Myocyte (in vitro differentiated cells): ENCODE results near the gene EIF4G3. TPM values are rescaled to one million over a fixed set of nuclear protein-coding genes. Genes with fewer than 3 reads are reported as not detected.
"Not testable (repeated sequence)": the region's sequence is repeated elsewhere in the genome, so short reads cannot be mapped to it uniquely, and the experiment has no call there.

Experiments used
- DNase-seq: peaks from one replicate; pipeline ENCODE4 v3.0.0-alpha.2; 2012; ENCODE audit warnings: low read depth
- total RNA-seq: library from RNA; depleted of rRNA; stranded (reverse); fragments of >200 nt; gene quantifications from 2 replicates; pipeline ENCODE4 v1.2.3, GENCODE V29; 2014

Gene EIF4G3
- total RNA-seq, 1 donor from 2014 or later: 65.5 TPM

DNA sequence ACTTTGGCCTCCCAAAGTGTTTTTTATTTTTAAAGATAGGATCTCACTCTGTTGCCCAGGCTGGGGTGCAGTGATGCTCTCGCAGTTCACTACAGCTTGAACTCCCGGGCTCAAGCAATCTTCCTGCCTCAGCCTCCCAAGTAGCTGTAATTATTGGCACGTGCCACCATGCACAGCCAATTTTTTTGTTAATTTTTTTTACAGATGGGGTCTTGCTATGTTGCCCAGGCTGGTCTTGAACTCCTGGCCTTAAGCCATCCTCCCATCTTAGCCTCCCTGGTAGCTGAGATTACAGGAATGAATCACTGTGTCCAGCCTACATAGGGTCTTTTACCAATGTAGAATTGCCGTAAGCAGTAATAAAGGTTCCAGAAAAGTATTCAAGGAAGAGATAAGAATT, 340.5 kb downstream of the EIF4G3 start:
- DNase-seq: no peak

GRCh38 chr1:20834780-20835179, 341.9 kb downstream of the EIF4G3 start:
- DNase-seq: no peak

DNA sequence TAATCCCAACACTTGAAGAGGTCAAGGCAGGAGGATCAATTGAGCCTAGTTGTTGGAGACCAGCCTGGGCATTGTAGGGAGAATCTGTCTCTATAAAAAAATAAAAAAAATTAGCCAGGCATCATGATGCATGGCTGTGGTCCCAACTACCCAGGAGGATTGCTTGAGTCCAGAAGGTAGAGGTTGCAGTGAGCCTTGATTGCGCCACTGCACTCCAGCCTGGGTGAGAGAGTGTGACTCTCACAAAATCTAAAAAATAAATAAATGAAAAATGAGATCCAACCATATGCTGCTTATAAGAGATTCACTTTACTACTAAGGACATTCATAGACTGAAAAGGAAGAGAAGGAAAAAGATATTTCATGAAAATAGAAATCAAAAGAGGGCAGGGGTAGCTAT, 342.5 kb downstream of the EIF4G3 start:
- DNase-seq: no peak

- peak; percentile 47 for DNase-seq
These were observed 346.3 kb downstream of the EIF4G3 start for GRCh38 chr1:20830378-20830777.

DNA sequence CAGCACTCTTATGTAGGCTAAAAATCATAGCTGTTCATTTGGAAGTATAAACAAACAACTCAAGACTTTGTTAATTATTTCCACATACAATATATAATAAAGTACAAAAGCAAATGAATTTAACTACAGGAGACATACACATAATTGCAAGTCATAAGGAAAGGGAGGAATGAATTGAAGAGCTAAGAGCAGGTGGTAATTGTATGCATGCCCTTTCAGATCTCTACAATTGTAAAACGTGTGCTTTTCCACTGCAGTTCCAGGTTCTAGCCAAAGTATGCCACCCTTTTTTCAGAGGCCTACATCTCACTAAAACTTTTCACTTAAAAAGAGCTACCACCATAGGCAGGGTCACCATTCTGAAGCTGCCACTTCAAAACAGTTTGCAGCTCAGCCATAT, 346.8 kb downstream of the EIF4G3 start:
- DNase-seq: no peak

- no peak for DNase-seq
These were observed 347.2 kb downstream of the EIF4G3 start for GRCh38 chr1:20829531-20829930.

DNA sequence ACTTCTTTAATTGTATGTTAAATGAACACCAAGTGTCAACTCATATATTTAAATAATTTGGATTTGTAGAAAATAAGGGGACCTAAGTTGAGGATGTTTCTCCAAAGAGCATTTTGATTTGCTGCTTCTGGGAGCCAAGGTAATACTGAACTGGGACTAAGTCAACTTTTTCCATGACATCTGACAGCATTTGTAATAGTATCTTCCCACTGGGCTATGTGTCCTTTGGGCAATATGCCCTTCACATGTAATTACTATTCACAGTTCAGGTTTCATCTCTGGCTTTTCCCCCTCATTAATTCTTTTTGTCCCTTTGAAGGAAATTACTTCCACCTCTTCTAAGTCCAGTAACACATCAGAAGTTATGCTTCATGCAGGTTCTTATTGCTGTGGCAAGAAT, 352.9 kb downstream of the EIF4G3 start:
- no peak for DNase-seq

- no peak for DNase-seq
These were observed 355.2 kb downstream of the EIF4G3 start for GRCh38 chr1:20821466-20821865.

- DNase-seq: no peak
These were observed 356.9 kb downstream of the EIF4G3 start for GRCh38 chr1:20819818-20820217.

- DNase-seq: no peak
These were observed 362.2 kb downstream of the EIF4G3 start for GRCh38 chr1:20814534-20814871.

- no peak for DNase-seq
These were observed 364.8 kb downstream of the EIF4G3 start for GRCh38 chr1:20811916-20812315.

- DNase-seq: no peak
These were observed 383.5 kb downstream of the EIF4G3 start for GRCh38 chr1:20793236-20793635.

- DNase-seq: peak; percentile 59
These were observed 384.5 kb downstream of the EIF4G3 start for GRCh38 chr1:20792196-20792595.

DNA sequence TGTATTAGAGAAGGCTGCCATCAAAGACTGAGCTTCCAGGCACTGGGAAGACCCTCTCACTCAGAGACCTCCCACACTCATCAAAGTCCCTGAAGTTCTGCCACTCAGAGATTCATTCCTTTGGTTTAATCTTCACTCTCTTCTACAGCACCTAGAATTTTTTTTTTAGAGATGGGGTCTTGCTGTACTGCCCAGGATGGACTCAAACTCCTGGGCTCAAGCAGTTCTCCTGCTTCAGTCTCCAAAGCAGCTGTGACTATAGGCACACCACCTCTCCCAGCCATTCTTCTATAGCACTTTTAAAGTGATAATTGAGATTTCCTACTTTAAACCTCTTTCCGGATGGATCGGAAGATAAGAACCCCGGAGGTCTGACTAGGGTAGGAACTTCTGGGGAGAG, 385.9 kb downstream of the EIF4G3 start:
- DNase-seq: no peak

DNA sequence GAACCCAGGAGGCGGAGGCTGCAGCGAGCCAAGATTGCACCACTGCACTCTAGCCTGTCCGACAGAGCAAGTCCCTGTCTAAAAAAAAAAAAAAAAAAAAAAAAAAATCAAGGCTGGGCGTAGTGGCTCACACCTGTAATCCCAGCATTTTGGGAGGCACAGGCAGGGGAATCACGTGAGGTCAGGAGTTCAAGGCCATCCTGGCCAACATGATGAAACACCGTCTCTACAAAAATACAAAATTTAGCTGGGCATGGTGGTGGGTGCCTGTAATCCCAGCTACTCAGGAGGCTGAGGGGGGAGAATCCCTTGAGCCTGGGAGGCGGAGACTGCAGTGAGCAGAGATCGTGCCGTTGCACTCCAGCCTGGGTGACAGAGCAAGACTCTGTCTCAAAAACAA, 387.1 kb downstream of the EIF4G3 start:
- not testable (repeated sequence) for DNase-seq

- peak; percentile 39 for DNase-seq
These were observed 388.6 kb downstream of the EIF4G3 start for GRCh38 chr1:20787840-20788795.

DNA sequence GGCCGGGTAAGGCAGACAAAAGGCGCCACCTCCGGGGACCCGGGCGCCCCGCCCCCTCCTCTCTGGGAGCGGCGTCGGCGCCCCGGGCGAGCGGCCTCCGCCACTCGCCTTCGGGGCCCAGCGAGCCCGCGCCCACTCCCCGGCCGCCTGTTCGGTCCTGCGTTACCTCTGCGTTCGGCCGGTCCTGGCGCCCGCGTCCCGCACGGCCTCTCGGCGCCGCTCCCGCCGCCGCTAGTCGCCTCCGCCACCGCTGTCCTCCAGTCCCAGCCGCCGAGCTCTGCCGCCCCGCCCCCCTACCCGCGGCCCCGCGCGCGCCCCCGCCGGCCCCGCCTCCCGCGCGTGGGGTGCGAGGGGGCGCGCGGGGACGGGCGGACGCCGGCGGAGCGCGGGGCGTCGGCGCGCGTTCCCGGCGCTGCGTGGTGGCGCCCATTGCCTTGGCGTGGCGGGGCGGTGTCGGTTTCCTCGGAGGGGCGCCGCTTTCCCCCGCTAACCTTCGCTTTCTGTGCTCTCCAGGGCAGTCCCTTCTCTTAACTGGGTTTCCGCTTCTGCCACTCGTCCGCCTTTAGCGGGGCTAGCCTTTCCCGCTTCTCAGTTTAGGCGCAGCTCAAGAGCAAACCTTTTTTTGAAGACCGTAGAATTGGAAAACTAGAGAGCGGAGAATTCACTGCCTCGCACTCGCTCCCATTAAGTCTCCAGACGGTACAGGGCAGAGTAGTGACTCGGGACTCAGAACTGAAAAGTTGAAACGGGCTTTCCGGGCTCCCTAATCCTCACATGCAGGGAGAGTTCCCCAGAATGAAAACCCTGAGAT, 389.5 kb downstream of the EIF4G3 start, which contains the start of gene HP1BP3:
Gene HP1BP3, minus strand, starts transcription at position 279 of the 811 bp plus-strand sequence. CDS start 6,867 bp downstream, outside the sequence.
- DNase-seq: peak; percentile 72

- peak; percentile 94 for DNase-seq
These were observed 390.3 kb downstream of the EIF4G3 start for GRCh38 chr1:20786253-20787028.

DNA sequence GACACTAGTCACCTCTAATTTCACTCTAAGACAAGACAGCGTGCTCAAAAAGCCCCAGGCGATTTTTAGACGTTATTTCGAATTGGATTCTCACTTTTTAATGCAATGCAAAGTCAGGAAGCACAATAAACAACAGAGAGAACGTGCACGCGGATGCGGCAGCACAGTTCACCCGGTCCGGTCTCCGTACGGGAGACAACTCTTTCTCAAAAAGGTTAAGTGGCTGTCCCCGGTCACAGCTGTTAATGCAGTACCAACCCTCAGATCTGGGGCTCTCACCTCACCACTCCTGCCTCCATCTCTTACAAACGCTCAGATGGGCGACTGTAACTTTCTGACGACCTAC, 390.8 kb downstream of the EIF4G3 start:
- no peak for DNase-seq

- DNase-seq: no peak
These were observed 401.0 kb downstream of the EIF4G3 start for GRCh38 chr1:20775700-20776099.

GRCh38 chr1:20771780-20772179, 404.9 kb downstream of the EIF4G3 start:
- no peak for DNase-seq
